Endothelial cell of umbilical vein (primary cell): ENCODE results near the gene ST6GALNAC2. TPM values are rescaled to one million over a fixed set of nuclear protein-coding genes. Genes with fewer than 3 reads are reported as not detected.

Experiments
- BruUV-seq: library from RNA; stranded (reverse); fragments of 400-500 nt; replicated peaks from 2 replicates; lab custom pipeline; 2021; lab: Mats Ljungman, UMichigan
- CTCF ChIA-PET: fragments of 300-600, 350-600 bp; sonication (Branson Sonifier 250); formaldehyde crosslinking; loops from one replicate; lab custom pipeline; 2021; ENCODE audit warnings: antibody characterized with exemption, inconsistent platforms; lab: Charles Lee
- POLR2A ChIA-PET: fragments of 300-600, 350-600 bp; sonication (Branson Sonifier 250); formaldehyde crosslinking; loops from one replicate; lab custom pipeline; 2021; ENCODE audit warnings: antibody characterized with exemption, inconsistent platforms; lab: Charles Lee
- DNase-seq: peaks from one replicate; pipeline ENCODE4 v3.0.0-alpha.2; 2011; ENCODE audit warnings: low read depth, low spot score
- FAIRE-seq: peaks from 2 replicates; lab custom pipeline; 2011; peaks lifted over from hg19 to GRCh38; lab: Jason Lieb, UNC
- H2AFZ ChIP-seq: 2 replicates; pipeline ENCODE4 v1.6.0; 2012; ENCODE audit warnings: low read depth, low read length, control low read depth, inconsistent platforms
- H3K27ac ChIP-seq: 2 replicates; pipeline ENCODE4 v1.5.1; 2011; ENCODE audit warnings: low read depth, mild to moderate bottlenecking, control low read depth, low read length, moderate library complexity; ENCODE audit not compliant: insufficient read depth
- H3K27me3 ChIP-seq, 2 experiments: 2 replicates each; pipeline versions ENCODE4 v1.6.0 to v1.6.1; 2011; ENCODE audit warnings: low read length in 2 of 2, mixed read lengths in 1 of 2; ENCODE audit not compliant: control insufficient read depth in 2 of 2, insufficient read depth in 2 of 2
- H3K36me3 ChIP-seq, 2 experiments: 2 replicates in 1 of 2; 3 replicates in 1 of 2; pipeline ENCODE4 v1.5.1; 2011; ENCODE audit warnings: low read length in 2 of 2, mild to moderate bottlenecking in 1 of 2, moderate library complexity in 1 of 2; ENCODE audit not compliant: control insufficient read depth in 2 of 2, insufficient read depth in 2 of 2; ENCODE audit errors: extremely low read depth in 1 of 2
- H3K4me1 ChIP-seq: 3 replicates; pipeline ENCODE4 v1.5.1; 2011; ENCODE audit warnings: mild to moderate bottlenecking, low read length; ENCODE audit not compliant: control insufficient read depth, insufficient read depth; ENCODE audit errors: extremely low read depth
- H3K4me2 ChIP-seq: 2 replicates; pipeline ENCODE4 v1.6.1; 2011; ENCODE audit warnings: low read length, control low read depth, mixed read lengths; ENCODE audit not compliant: insufficient read depth
- H3K4me3 ChIP-seq, 3 experiments: fragments of 200-600 bp in 1 of 3; sonication (generic), shearing (Covaris generic) in 1 of 3; replicated peaks in 1 of 3; 2 replicates each; pipeline ENCODE4 v1.5.1; 2011 to 2016; ENCODE audit warnings: control low read depth in 3 of 3, low read length in 3 of 3, mild to moderate bottlenecking in 2 of 3, inconsistent platforms in 1 of 3, low read depth in 1 of 3, moderate library complexity in 1 of 3; ENCODE audit not compliant: insufficient read depth in 1 of 3
- H3K79me2 ChIP-seq: 2 replicates; pipeline ENCODE4 v1.6.0; 2012; ENCODE audit warnings: low read length, inconsistent platforms; ENCODE audit not compliant: control insufficient read depth, insufficient read depth
- H3K9ac ChIP-seq: replicated peaks from 2 replicates; pipeline ENCODE3; 2011; ENCODE audit warnings: low read length, control low read depth; ENCODE audit not compliant: insufficient read depth; ENCODE audit errors: extremely low read depth
- H3K9me1 ChIP-seq: replicated peaks from 3 replicates; pipeline ENCODE4 v1.6.0; 2011; ENCODE audit warnings: mild to moderate bottlenecking, low read length; ENCODE audit not compliant: control insufficient read depth, insufficient read depth; ENCODE audit errors: extremely low read depth
- H3K9me3 ChIP-seq: replicated peaks from 2 replicates; pipeline ENCODE4 v1.5.1; 2012; ENCODE audit warnings: low read length, inconsistent platforms; ENCODE audit not compliant: control insufficient read depth, insufficient read depth
- H4K20me1 ChIP-seq: replicated peaks from 2 replicates; pipeline ENCODE3; 2011; ENCODE audit warnings: mild to moderate bottlenecking, low read length; ENCODE audit not compliant: control insufficient read depth, insufficient read depth; ENCODE audit errors: extremely low read depth
- FOS ChIP-seq: IDR thresholded peaks from 2 replicates; pipeline ENCODE4 v1.6.1; 2011; ENCODE audit warnings: mild to moderate bottlenecking, low read length, moderate library complexity, borderline replicate concordance; ENCODE audit not compliant: insufficient read depth
- JUN ChIP-seq: IDR thresholded peaks from 2 replicates; pipeline ENCODE4 v1.6.1; 2011; ENCODE audit warnings: borderline replicate concordance, low read depth; ENCODE audit not compliant: insufficient read length, insufficient read depth
- POLR2AphosphoS5 ChIP-seq: IDR thresholded peaks from 2 replicates; pipeline ENCODE4 v1.6.1; 2012; ENCODE audit warnings: low read depth, mild to moderate bottlenecking, control low read depth, low read length, moderate library complexity; ENCODE audit not compliant: insufficient read depth
- dilution Hi-C: fragments of 300-500 bp; cut with MboI; formaldehyde crosslinking; loops from one replicate; pipeline ENCODE4 v1.15.0; 2019; ENCODE audit warnings: low sequenced_read_pairs; ENCODE audit not compliant: extremely low pct_ligation_motif_present
- intact Hi-C: fragments of 100-400 bp; cut with micrococcal nuclease; formaldehyde crosslinking; loops from one replicate; pipeline ENCODE4 v1.10.0; 2022
- polyA plus RNA-seq, 4 experiments: library from polyadenylated mRNA; depleted of rRNA in 3 of 4; stranded (reverse) in 3 of 4; unstranded in 1 of 4; fragments of >200 nt; gene quantifications; 2 replicates each; pipeline versions ENCODE4 v1.2.1 to v1.2.3, GENCODE V29; 2011 to 2012; ENCODE audit warnings: missing spikeins in 1 of 4
- total RNA-seq: library from RNA; stranded (reverse); gene quantifications from 2 replicates; pipeline ENCODE4 v1.2.3, GENCODE V29; 2021
- TF ChIP-seq, protein P1 (sequence below): IDR thresholded peaks from 2 replicates; pipeline ENCODE4 v1.6.1; 2011; ENCODE audit not compliant: insufficient read depth, insufficient read length
- TF ChIP-seq, protein P2 (sequence below), 2 donors: IDR thresholded peaks; 1 replicate in 1 of 2; 2 replicates in 1 of 2; pipeline ENCODE4 v1.5.1; 2011; ENCODE audit warnings: low read length in 2 of 2, mild to moderate bottlenecking in 2 of 2, moderate library complexity in 2 of 2, control low read depth in 1 of 2, inconsistent platforms in 1 of 2, low read depth in 1 of 2; ENCODE audit not compliant: insufficient read depth in 1 of 2; ENCODE audit errors: extremely low read depth in 1 of 2

Gene ST6GALNAC2
- total and polyA plus RNA-seq, 2 donors (not counting 3 experiments of a cell fraction or from before 2014, with no cell fraction given) = 0.59 to 1.7 TPM

DNA sequence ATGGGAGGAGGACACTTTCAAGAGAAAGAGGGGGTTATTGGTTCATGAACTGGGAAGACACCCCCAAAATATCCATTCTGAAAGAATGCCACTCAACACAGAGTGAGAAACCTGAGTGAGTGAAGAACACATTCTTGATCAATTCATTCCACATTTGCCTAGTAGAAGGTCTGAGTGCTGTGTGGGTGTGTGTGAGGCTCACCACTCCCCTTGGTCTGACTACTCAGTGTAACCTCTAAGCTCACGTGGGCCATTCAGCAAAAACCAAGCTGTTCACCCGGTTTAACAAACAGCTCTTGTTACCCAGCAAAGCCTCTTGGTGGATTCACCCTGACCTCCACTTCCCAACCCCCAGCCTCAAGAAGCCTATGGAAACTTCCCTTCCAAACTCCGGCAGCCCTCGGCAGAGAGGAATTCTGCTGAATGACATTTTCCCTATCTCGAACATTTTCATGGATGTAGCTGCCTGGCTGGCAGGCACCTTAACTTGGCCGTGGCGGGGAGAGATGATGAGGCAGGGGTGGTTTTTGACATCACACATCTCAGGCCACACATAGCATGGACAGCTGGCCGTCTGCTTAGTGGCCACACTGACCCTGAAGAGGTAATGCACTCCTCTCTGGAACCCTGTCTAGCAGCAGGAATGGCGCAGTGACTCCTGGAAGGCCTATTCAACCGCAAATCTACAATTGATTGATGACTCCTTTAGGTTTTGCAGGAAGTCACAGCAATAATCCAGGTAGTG, 46.3 kb upstream of the ST6GALNAC2 start:
- dilution Hi-C loops (no loop called here), intact Hi-C loops (no loop called here)
- H3K27me3 ChIP-seq = peaks cover 0 to 2% of the 10 kb centered on the region in 2 experiments
- H3K79me2 ChIP-seq = no peaks in the 10 kb centered on the region
- no peaks in the 10 kb centered on the region for H4K20me1 ChIP-seq
- H3K9me1 ChIP-seq = no peaks in the 10 kb centered on the region
- FAIRE-seq = no peak
- H2AFZ ChIP-seq = no peak overlapping the region
- H3K4me2 ChIP-seq = no peak overlapping the region
- ChIA-PET CTCF (interaction anchor here (1.4 to 5.2 kb wide), 2 partner anchors 8 to 424 kb away, joined by 3 to 30 read pairs; no protein-coding TSS in a partner anchor), POLR2A (no interaction called here)
- H3K9ac ChIP-seq = no peak overlapping the region
- H3K27ac ChIP-seq = no peak overlapping the region
- TF ChIP-seq POLR2AphosphoS5 (no peak), JUN (no peak), FOS (no peak)
- TF ChIP-seq, protein P1, sequence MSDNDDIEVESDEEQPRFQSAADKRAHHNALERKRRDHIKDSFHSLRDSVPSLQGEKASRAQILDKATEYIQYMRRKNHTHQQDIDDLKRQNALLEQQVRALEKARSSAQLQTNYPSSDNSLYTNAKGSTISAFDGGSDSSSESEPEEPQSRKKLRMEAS = no peak
- TF ChIP-seq, protein P2, sequence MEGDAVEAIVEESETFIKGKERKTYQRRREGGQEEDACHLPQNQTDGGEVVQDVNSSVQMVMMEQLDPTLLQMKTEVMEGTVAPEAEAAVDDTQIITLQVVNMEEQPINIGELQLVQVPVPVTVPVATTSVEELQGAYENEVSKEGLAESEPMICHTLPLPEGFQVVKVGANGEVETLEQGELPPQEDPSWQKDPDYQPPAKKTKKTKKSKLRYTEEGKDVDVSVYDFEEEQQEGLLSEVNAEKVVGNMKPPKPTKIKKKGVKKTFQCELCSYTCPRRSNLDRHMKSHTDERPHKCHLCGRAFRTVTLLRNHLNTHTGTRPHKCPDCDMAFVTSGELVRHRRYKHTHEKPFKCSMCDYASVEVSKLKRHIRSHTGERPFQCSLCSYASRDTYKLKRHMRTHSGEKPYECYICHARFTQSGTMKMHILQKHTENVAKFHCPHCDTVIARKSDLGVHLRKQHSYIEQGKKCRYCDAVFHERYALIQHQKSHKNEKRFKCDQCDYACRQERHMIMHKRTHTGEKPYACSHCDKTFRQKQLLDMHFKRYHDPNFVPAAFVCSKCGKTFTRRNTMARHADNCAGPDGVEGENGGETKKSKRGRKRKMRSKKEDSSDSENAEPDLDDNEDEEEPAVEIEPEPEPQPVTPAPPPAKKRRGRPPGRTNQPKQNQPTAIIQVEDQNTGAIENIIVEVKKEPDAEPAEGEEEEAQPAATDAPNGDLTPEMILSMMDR (IDR thresholded peaks at IDR 0.05; ENCODE audit: extremely low read depth in 1 of 2, insufficient read depth in 1 of 2, low read depth in 1 of 2, low read length in 2 of 2) = no peak
- no peaks in the 10 kb centered on the region for H3K9me3 ChIP-seq
- BruUV-seq = no TSS peak
- H3K4me3 ChIP-seq = no peak overlapping the region
- H3K36me3 ChIP-seq = no peaks in the 10 kb centered on the region
- no peak for DNase-seq
- H3K4me1 ChIP-seq = no peaks in the 10 kb centered on the region
